ENCODE results near the gene MORC3.

GRCh38 chr21:36385233-36386030, 65.4 kb downstream of the MORC3 start, which contains the start of gene CHAF1B:
- TF ChIP-seq CTCF (tag by site-specific recombination; IDR thresholded peaks at IDR 0.05) (no peak), PRDM4 (tag by site-specific recombination; IDR thresholded peaks at IDR 0.05) (no peak), ZNF600 (tag by site-specific recombination; IDR thresholded peaks at IDR 0.05) (no peak; the same call in 1 of the 2 replicates), KLF1 (tag by site-specific recombination; IDR thresholded peaks at IDR 0.05) (no peak), ZNF266 (tag by site-specific recombination; IDR thresholded peaks at IDR 0.05; ENCODE audit: low read depth) (no peak), ZFP69B (tag by site-specific recombination; IDR thresholded peaks at IDR 0.05) (no peak), GFI1B (tag by site-specific recombination; IDR thresholded peaks at IDR 0.05) (no peak)
- TF ChIP-seq, protein P1, sequence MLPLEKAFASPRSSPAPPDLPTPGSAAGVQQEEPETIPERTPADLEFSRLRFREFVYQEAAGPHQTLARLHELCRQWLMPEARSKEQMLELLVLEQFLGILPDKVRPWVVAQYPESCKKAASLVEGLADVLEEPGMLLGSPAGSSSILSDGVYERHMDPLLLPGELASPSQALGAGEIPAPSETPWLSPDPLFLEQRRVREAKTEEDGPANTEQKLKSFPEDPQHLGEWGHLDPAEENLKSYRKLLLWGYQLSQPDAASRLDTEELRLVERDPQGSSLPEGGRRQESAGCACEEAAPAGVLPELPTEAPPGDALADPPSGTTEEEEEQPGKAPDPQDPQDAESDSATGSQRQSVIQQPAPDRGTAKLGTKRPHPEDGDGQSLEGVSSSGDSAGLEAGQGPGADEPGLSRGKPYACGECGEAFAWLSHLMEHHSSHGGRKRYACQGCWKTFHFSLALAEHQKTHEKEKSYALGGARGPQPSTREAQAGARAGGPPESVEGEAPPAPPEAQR (tag by site-specific recombination; IDR thresholded peaks at IDR 0.05) = no peak
